C4-2B (cell line): ENCODE data around the gene ATG4A.

ENCODE experiments used
- H3K27ac ChIP-seq: fragments of 450-650 bp; 2 replicates; pipeline ENCODE4 v1.5.1; 2017
- ZFX ChIP-seq: fragments of 450-650 bp; IDR thresholded peaks from 2 replicates; pipeline ENCODE4 v1.6.1; 2017
- TF ChIP-seq, protein P1 (sequence below): fragments of 450-650 bp; conservative IDR thresholded peaks from 2 replicates; pipeline ENCODE4 v1.5.1; 2017; ENCODE audit warnings: mild to moderate bottlenecking

The ATG4A gene

DNA sequence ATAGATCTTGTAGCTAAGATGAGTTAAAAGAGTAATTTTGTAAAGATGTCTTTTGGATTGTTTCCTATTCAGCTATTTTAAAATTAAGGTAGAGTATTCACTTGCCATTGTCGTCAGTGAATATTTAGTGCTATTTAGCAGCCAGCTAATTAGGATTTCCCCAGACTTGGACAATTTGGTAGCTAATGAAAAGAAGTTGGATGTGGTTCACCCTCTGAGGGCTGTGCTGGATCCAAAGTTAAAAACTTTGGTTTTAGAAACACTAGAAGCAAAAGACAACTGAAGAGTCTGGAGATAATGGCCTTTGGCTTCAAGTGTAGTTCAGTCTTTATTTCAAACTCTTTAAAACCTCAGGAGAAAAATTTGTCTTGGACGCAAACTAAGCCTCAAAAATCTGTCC, 41.3 kb downstream of the ATG4A start:
- no peak overlapping the region for H3K27ac ChIP-seq
- TF ChIP-seq, protein P1, sequence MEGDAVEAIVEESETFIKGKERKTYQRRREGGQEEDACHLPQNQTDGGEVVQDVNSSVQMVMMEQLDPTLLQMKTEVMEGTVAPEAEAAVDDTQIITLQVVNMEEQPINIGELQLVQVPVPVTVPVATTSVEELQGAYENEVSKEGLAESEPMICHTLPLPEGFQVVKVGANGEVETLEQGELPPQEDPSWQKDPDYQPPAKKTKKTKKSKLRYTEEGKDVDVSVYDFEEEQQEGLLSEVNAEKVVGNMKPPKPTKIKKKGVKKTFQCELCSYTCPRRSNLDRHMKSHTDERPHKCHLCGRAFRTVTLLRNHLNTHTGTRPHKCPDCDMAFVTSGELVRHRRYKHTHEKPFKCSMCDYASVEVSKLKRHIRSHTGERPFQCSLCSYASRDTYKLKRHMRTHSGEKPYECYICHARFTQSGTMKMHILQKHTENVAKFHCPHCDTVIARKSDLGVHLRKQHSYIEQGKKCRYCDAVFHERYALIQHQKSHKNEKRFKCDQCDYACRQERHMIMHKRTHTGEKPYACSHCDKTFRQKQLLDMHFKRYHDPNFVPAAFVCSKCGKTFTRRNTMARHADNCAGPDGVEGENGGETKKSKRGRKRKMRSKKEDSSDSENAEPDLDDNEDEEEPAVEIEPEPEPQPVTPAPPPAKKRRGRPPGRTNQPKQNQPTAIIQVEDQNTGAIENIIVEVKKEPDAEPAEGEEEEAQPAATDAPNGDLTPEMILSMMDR, result no peak
- no peak for TF ChIP-seq ZFX

DNA sequence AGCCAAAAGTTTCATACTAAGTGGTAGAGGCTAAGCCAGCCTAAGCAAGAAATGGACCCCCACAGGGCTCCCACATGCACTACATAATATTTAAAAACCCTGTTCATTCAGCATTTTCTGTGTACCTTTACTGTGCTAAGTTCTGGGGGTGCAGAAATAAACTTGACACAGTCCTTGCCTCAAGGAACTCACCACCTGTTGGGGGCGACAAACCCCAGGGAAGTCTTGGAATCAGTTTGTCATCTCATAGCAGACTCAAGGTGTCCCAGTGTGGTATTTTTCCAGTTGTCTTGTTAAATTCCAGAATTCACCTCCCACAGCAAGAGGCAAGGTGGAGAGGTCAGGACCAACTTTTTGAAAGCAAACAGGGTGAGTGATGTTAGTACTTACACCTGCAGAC, 43.1 kb downstream of the ATG4A start:
- no peak overlapping the region for H3K27ac ChIP-seq
- TF ChIP-seq, protein P1, result peak; percentile 16
- TF ChIP-seq ZFX, result no peak

DNA sequence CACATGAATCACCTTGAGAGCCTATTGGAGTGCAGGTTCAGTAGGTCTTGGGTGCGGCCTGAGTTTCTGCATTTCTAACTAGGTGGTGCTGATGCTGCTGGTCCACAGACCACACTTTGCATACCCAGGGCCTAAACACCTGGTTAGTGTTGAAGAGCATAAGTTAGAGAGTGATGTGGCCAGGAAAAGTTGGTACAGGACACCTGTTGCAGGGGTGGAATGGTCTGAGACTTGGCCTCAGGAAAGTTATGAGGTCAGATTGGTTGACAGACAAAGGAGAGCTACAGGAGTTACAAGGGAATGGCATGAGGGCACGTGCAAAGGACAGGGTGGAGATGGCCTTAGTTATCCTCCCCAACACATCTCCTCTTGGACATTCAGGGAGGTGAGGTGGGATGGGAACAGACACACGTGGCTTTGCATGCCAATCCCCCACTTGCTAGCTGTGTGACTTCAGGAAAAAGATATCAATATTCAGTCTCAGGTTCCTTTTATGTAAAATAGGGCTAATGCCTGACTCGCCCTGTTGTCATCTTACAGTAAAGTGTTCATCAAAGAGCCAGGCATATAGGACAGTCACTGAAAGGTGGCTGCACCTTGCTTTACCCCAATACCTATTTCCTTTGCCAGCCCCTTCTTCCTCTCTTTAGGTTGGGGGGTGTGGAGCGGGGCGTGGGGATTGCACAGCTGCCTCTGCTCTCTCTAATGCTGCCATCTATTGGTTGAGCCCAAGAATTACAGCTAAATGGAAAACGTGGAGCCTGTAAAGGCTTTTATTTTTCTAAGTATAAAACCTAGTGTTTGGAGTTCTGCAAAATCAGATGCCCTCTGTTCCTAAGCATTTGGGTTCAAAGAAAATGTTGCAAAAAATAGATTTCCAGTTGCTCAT, 47.5 kb downstream of the ATG4A start:
- no peak for TF ChIP-seq ZFX
- TF ChIP-seq, protein P1, result peak; percentile 75
- H3K27ac ChIP-seq, result no peak overlapping the region

DNA sequence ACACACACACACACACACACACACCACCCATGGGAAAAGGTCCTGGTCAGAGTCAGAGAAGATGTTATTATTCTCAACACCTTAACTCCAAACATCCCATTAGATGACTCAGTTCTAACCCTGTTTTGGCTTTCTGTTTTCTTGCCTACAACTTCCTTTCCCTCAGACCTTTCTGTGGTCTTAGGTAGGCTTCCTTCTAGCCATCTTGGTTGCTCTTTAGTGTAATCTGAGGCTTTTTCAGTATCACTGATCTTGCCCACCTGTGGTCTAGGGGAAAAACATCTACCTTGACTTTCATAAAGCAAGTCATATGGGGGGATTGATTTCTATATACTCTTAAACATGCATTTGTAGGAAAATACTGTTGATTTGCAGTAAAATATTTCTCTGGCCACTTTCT, 56.9 kb downstream of the ATG4A start:
- H3K27ac ChIP-seq, result no peak overlapping the region

DNA sequence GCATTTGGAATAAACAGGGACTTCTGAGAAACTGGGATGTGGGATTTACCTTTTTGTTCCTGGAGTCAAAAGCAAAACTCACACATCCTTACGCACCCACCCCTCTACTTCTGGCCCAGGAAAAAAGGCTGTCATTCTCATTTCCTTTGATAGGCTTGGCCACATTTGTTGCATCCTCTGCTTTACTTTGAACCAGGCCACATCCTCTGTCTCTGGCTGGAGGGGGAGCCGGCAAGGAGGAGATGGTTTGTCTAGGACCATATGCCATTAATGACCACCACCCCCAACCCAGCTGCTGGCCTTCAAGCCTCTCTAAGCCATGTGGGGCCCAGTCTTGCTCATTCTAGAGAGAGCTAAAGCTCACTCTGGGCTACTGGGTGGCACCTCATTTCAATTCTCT, 64.5 kb downstream of the ATG4A start:
- no peak for TF ChIP-seq ZFX
- TF ChIP-seq, protein P1, result no peak
- H3K27ac ChIP-seq, result no peak overlapping the region

More for the DNA sequence above, 56.9 kb downstream of the ATG4A start:
- TF ChIP-seq ZFX, result no peak
- TF ChIP-seq, protein P1, result no peak

DNA sequence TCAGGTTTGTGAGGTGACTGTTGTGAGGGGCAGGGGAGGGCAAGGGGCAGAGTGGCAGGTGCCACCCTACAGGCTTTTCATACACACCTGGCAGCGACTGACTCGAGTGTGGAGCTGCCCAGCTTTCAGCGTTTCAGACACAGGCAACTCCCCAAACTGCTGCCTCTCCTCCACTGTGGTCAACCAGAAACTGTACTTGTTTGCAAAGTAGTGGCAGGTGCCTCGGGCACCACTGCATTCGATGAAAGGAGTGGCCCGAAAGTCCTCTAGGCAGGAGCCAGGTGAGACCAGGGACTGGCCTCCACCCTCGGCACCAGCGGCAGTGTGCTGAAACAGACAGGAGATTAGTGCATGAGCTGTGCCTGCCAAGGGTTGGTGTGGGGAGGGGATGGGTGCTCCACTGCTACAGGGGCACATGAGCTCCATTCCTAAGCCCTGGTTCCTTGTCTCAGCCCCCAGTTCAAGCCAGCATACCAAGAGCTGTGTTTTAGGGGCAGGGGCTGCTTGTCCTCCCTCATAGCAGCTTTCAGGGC, 65.4 kb downstream of the ATG4A start:
- TF ChIP-seq, protein P1, result no peak
- TF ChIP-seq ZFX, result no peak
- H3K27ac ChIP-seq, result no peak overlapping the region

DNA sequence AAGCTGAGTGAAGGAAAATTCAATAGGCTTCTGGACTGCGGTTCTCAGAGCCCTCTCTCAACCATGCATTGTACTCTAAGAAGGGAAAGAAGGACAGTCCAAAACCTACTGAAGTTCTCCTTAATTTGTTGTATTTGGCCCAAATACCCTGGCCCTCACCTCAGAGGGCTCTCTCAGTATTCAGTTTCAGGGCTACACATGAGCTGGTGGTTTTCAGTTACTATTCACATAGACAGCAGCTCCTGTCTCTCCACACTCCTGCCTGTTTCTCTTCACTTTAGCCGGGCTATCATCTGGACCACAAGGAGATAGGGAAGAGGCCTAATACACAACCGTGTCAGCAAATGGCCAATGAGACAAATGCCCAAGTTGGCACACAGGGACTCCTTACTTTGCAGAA, 66.0 kb downstream of the ATG4A start:
- TF ChIP-seq, protein P1, result no peak
- TF ChIP-seq ZFX, result no peak
- H3K27ac ChIP-seq, result no peak overlapping the region
